HUES48 (cell line): Measurements from ENCODE around the gene HTR3B.

Experiments
- H3K27ac ChIP-seq: one replicate; pipeline ENCODE4 v1.7.0; 2013; ENCODE audit warnings: low read depth, low read length, inconsistent platforms
- H3K27me3 ChIP-seq: 2 replicates; pipeline ENCODE4 v1.6.1; 2013; ENCODE audit warnings: mild to moderate bottlenecking, low read length; ENCODE audit not compliant: control insufficient read depth, insufficient read depth
- H3K36me3 ChIP-seq: 2 replicates; pipeline ENCODE4 v1.6.1; 2013; ENCODE audit warnings: low read length; ENCODE audit not compliant: control insufficient read depth, insufficient read depth
- H3K4me1 ChIP-seq: 2 replicates; pipeline ENCODE4 v1.6.1; 2013; ENCODE audit warnings: mild to moderate bottlenecking, low read length; ENCODE audit not compliant: control insufficient read depth, insufficient read depth
- H3K4me3 ChIP-seq: 2 replicates; pipeline ENCODE4 v1.5.1; 2013; ENCODE audit warnings: mild to moderate bottlenecking, low read depth, low read length
- H3K9ac ChIP-seq: 2 replicates; pipeline ENCODE4 v1.6.1; 2013; ENCODE audit warnings: mild to moderate bottlenecking, low read depth, low read length, moderate library complexity
- H3K9me3 ChIP-seq: 2 replicates; pipeline ENCODE4 v1.6.1; 2013; ENCODE audit warnings: low read length; ENCODE audit not compliant: control insufficient read depth, insufficient read depth

The HTR3B gene

GRCh38 chr11:113885897-113886296 lies 18.7 kb upstream of the HTR3B start:
- Histone ChIP-seq H3K36me3 (no peaks in the 10 kb centered on the region), H3K9ac (no peak overlapping the region), H3K9me3 (no peaks in the 10 kb centered on the region), H3K4me1 (peaks cover 4% of the 10 kb centered on the region; the same call in 1 of the 2 replicates), H3K27me3 (no peaks in the 10 kb centered on the region), H3K4me3 (no peak overlapping the region), H3K27ac (peak overlapping the region; percentile 5)

- no peak overlapping the region for H3K9ac ChIP-seq
- no peaks in the 10 kb centered on the region for H3K9me3 ChIP-seq
- H3K4me3 ChIP-seq = no peak overlapping the region
- H3K27me3 ChIP-seq = no peaks in the 10 kb centered on the region
- H3K36me3 ChIP-seq = no peaks in the 10 kb centered on the region
- H3K4me1 ChIP-seq = peaks cover 4% of the 10 kb centered on the region; the same call in 1 of the 2 replicates
- no peak overlapping the region for H3K27ac ChIP-seq
Measured at GRCh38 chr11:113888848-113889247, 15.7 kb upstream of the HTR3B start.

GRCh38 chr11:113894421-113894996 lies 10.1 kb upstream of the HTR3B start:
- no peaks in the 10 kb centered on the region for H3K27me3 ChIP-seq
- no peaks in the 10 kb centered on the region for H3K36me3 ChIP-seq
- no peak overlapping the region for H3K4me3 ChIP-seq
- H3K9me3 ChIP-seq = no peaks in the 10 kb centered on the region
- peaks cover 26% of the 10 kb centered on the region for H3K4me1 ChIP-seq
- H3K9ac ChIP-seq = no peak overlapping the region
- H3K27ac ChIP-seq = no peak overlapping the region

- Histone ChIP-seq H3K27me3 (no peaks in the 10 kb centered on the region), H3K9ac (no peak overlapping the region), H3K4me1 (peaks cover 26% of the 10 kb centered on the region), H3K9me3 (no peaks in the 10 kb centered on the region), H3K4me3 (no peak overlapping the region), H3K27ac (no peak overlapping the region), H3K36me3 (no peaks in the 10 kb centered on the region)
Measured at GRCh38 chr11:113895367-113896155, 9.0 kb upstream of the HTR3B start.

GRCh38 chr11:113896156-113896879 lies 8.3 kb upstream of the HTR3B start:
- Histone ChIP-seq H3K27ac (no peak overlapping the region), H3K9me3 (no peaks in the 10 kb centered on the region), H3K4me3 (no peak overlapping the region), H3K9ac (no peak overlapping the region), H3K27me3 (no peaks in the 10 kb centered on the region), H3K36me3 (no peaks in the 10 kb centered on the region), H3K4me1 (peaks cover 26% of the 10 kb centered on the region)

- no peak overlapping the region for H3K9ac ChIP-seq
- no peaks in the 10 kb centered on the region for H3K27me3 ChIP-seq
- H3K4me1 ChIP-seq = peaks cover 22% of the 10 kb centered on the region
- no peaks in the 10 kb centered on the region for H3K9me3 ChIP-seq
- H3K4me3 ChIP-seq = no peak overlapping the region
- H3K36me3 ChIP-seq = no peaks in the 10 kb centered on the region
- no peak overlapping the region for H3K27ac ChIP-seq
Measured at GRCh38 chr11:113901141-113901540, 3.5 kb upstream of the HTR3B start.

- Histone ChIP-seq H3K36me3 (no peaks in the 10 kb centered on the region), H3K27me3 (no peaks in the 10 kb centered on the region), H3K9ac (no peak overlapping the region), H3K27ac (no peak overlapping the region), H3K9me3 (no peaks in the 10 kb centered on the region), H3K4me3 (no peak overlapping the region), H3K4me1 (peaks cover 15% of the 10 kb centered on the region; the same call in 1 of the 2 replicates)
Measured at GRCh38 chr11:113906038-113906437, 1.4 kb downstream of the HTR3B start.

GRCh38 chr11:113906516-113906915 lies 1.9 kb downstream of the HTR3B start:
- no peak overlapping the region for H3K4me3 ChIP-seq
- H3K27me3 ChIP-seq = no peaks in the 10 kb centered on the region
- no peaks in the 10 kb centered on the region for H3K36me3 ChIP-seq
- no peaks in the 10 kb centered on the region for H3K9me3 ChIP-seq
- no peak overlapping the region for H3K27ac ChIP-seq
- H3K4me1 ChIP-seq = peaks cover 15% of the 10 kb centered on the region; the same call in 1 of the 2 replicates
- no peak overlapping the region for H3K9ac ChIP-seq

- no peaks in the 10 kb centered on the region for H3K9me3 ChIP-seq
- no peak overlapping the region for H3K4me3 ChIP-seq
- H3K9ac ChIP-seq = no peak overlapping the region
- no peak overlapping the region for H3K27ac ChIP-seq
- no peaks in the 10 kb centered on the region for H3K36me3 ChIP-seq
- H3K4me1 ChIP-seq = peaks cover 15% of the 10 kb centered on the region; the same call in 1 of the 2 replicates
- no peaks in the 10 kb centered on the region for H3K27me3 ChIP-seq
Measured at GRCh38 chr11:113907152-113907551, 2.6 kb downstream of the HTR3B start.

GRCh38 chr11:113907681-113908080 lies 3.1 kb downstream of the HTR3B start:
- Histone ChIP-seq H3K4me1 (peaks cover 15% of the 10 kb centered on the region; the same call in 1 of the 2 replicates), H3K36me3 (no peaks in the 10 kb centered on the region), H3K4me3 (no peak overlapping the region), H3K27me3 (no peaks in the 10 kb centered on the region), H3K9ac (no peak overlapping the region), H3K27ac (no peak overlapping the region), H3K9me3 (no peaks in the 10 kb centered on the region)

- H3K4me1 ChIP-seq = peaks cover 15% of the 10 kb centered on the region; the same call in 1 of the 2 replicates
- no peak overlapping the region for H3K4me3 ChIP-seq
- no peaks in the 10 kb centered on the region for H3K27me3 ChIP-seq
- no peaks in the 10 kb centered on the region for H3K9me3 ChIP-seq
- H3K9ac ChIP-seq = no peak overlapping the region
- H3K36me3 ChIP-seq = no peaks in the 10 kb centered on the region
- no peak overlapping the region for H3K27ac ChIP-seq
Measured at GRCh38 chr11:113908098-113908497, 3.5 kb downstream of the HTR3B start.
